ENCODE measurements around the gene RBCK1. TPM values are rescaled to one million over a fixed set of nuclear protein-coding genes. Genes with fewer than 3 reads are reported as not detected.

The RBCK1 gene
- total RNA-seq, 1 donor from 2014 or later: 67.0 TPM

GRCh38 chr20:434661-435419 lies 26.7 kb downstream of the RBCK1 start:
- no peak overlapping the region for H3K4me3 ChIP-seq
- H3K27me3 ChIP-seq: no peaks in the 10 kb centered on the region
- peaks cover 0 to 59% of the 10 kb centered on the region in 2 donors for H3K36me3 ChIP-seq
- H3K27ac ChIP-seq: no peak overlapping the region
- no peak for DNase-seq (ENCODE audit: extremely low spot score in 2 of 2)
- intact Hi-C loops (cut with DNase I): no loop called here
- H3K9me3 ChIP-seq: no peaks in the 10 kb centered on the region
- peaks cover 10% of the 10 kb centered on the region for H3K4me1 ChIP-seq
- TF ChIP-seq POLR2A (IDR thresholded peaks at IDR 0.05): no peak
- TF ChIP-seq POLR2AphosphoS5 (IDR thresholded peaks at IDR 0.05; ENCODE audit: insufficient read depth in 1 of 2, low read depth in 1 of 2): no peak
- no peak for TF ChIP-seq CTCF (IDR thresholded peaks at IDR 0.05)

GRCh38 chr20:435558-435957 lies 27.5 kb downstream of the RBCK1 start:
- H3K27me3 ChIP-seq: no peaks in the 10 kb centered on the region
- intact Hi-C loops (cut with DNase I): no loop called here
- H3K4me1 ChIP-seq: peaks cover 10% of the 10 kb centered on the region
- H3K27ac ChIP-seq: no peak overlapping the region
- peaks cover 0 to 59% of the 10 kb centered on the region in 2 donors for H3K36me3 ChIP-seq
- no peak overlapping the region for H3K4me3 ChIP-seq
- no peak for TF ChIP-seq POLR2AphosphoS5 (IDR thresholded peaks at IDR 0.05; ENCODE audit: insufficient read depth in 1 of 2, low read depth in 1 of 2)
- no peak for TF ChIP-seq CTCF (IDR thresholded peaks at IDR 0.05)
- no peak for TF ChIP-seq POLR2A (IDR thresholded peaks at IDR 0.05)
- DNase-seq (ENCODE audit: extremely low spot score in 2 of 2): no peak
- H3K9me3 ChIP-seq: no peaks in the 10 kb centered on the region

GRCh38 chr20:436476-436875 lies 28.4 kb downstream of the RBCK1 start:
- H3K9me3 ChIP-seq: no peaks in the 10 kb centered on the region
- intact Hi-C loops (cut with DNase I): no loop called here
- DNase-seq (ENCODE audit: extremely low spot score in 2 of 2): no peak
- TF ChIP-seq POLR2AphosphoS5 (IDR thresholded peaks at IDR 0.05; ENCODE audit: insufficient read depth in 1 of 2, low read depth in 1 of 2) (no peak), POLR2A (IDR thresholded peaks at IDR 0.05) (no peak), CTCF (IDR thresholded peaks at IDR 0.05) (no peak)
- H3K4me3 ChIP-seq: no peak overlapping the region
- no peaks in the 10 kb centered on the region for H3K27me3 ChIP-seq
- no peak overlapping the region for H3K27ac ChIP-seq
- H3K4me1 ChIP-seq: peaks cover 10% of the 10 kb centered on the region
- H3K36me3 ChIP-seq: peaks cover 0 to 62% of the 10 kb centered on the region in 2 donors

- DNase-seq (ENCODE audit: extremely low spot score in 2 of 2): no peak
- H3K36me3 ChIP-seq: peaks cover 0 to 74% of the 10 kb centered on the region in 2 donors
- H3K4me3 ChIP-seq: no peak overlapping the region
- peaks cover 10% of the 10 kb centered on the region for H3K4me1 ChIP-seq
- no peak overlapping the region for H3K27ac ChIP-seq
- no peak for TF ChIP-seq CTCF (IDR thresholded peaks at IDR 0.05)
- TF ChIP-seq POLR2AphosphoS5 (IDR thresholded peaks at IDR 0.05; ENCODE audit: insufficient read depth in 1 of 2, low read depth in 1 of 2): no peak
- TF ChIP-seq POLR2A (IDR thresholded peaks at IDR 0.05): no peak
- no peaks in the 10 kb centered on the region for H3K27me3 ChIP-seq
- H3K9me3 ChIP-seq: no peaks in the 10 kb centered on the region
- intact Hi-C loops (cut with DNase I): no loop called here
These were observed 29.8 kb downstream of the RBCK1 start for GRCh38 chr20:437787-438486.

Data from vagina (tissue), 2 donors.